Parathyroid adenoma (tissue), 2 donors: Measurements from ENCODE around the gene CACNA1I.

ENCODE experiments used
- H2AFZ ChIP-seq: fragments of 300-600 bp; sonication (generic); one replicate; pipeline ENCODE4 v1.7.0; 2017; ENCODE audit warnings: antibody characterized with exemption, mild to moderate bottlenecking
- H3K27ac ChIP-seq: fragments of 300-600 bp; sonication (generic); one replicate; pipeline ENCODE4 v1.7.0; 2017
- H3K27me3 ChIP-seq: fragments of 300-600 bp; sonication (generic); one replicate; pipeline ENCODE4 v1.7.0; 2017; ENCODE audit warnings: low read length; ENCODE audit not compliant: control insufficient read depth, insufficient read depth
- H3K36me3 ChIP-seq: fragments of 300-600 bp; sonication (generic); one replicate; pipeline ENCODE4 v1.7.0; 2017; ENCODE audit warnings: low read length; ENCODE audit not compliant: control insufficient read depth, insufficient read depth
- H3K4me1 ChIP-seq: fragments of 300-600 bp; sonication (generic); one replicate; pipeline ENCODE4 v1.7.0; 2017; ENCODE audit warnings: control low read depth
- H3K4me2 ChIP-seq: fragments of 300-600 bp; sonication (generic); one replicate; pipeline ENCODE4 v1.7.0; 2017; ENCODE audit warnings: low read length
- H3K4me3 ChIP-seq: fragments of 300-600 bp; sonication (generic); one replicate; pipeline ENCODE4 v1.7.0; 2017; ENCODE audit warnings: low read depth, low read length
- H3K79me2 ChIP-seq: fragments of 300-600 bp; sonication (generic); one replicate; pipeline ENCODE4 v1.7.0; 2017; ENCODE audit warnings: control low read depth
- H3K9ac ChIP-seq: fragments of 300-600 bp; sonication (generic); one replicate; pipeline ENCODE4 v1.7.0; 2017; ENCODE audit warnings: mild to moderate bottlenecking
- H3K9me3 ChIP-seq: fragments of 300-600 bp; sonication (generic); one replicate; pipeline ENCODE4 v1.7.0; 2017; ENCODE audit warnings: low read length; ENCODE audit not compliant: control insufficient read depth
- CTCF ChIP-seq: fragments of 300-600 bp; sonication (generic); IDR thresholded peaks from one replicate; pipeline ENCODE4 v1.7.0; 2017; ENCODE audit warnings: antibody characterized with exemption, mild to moderate bottlenecking
- donor health status: primary hyperparathyroidism.

The CACNA1I gene

DNA sequence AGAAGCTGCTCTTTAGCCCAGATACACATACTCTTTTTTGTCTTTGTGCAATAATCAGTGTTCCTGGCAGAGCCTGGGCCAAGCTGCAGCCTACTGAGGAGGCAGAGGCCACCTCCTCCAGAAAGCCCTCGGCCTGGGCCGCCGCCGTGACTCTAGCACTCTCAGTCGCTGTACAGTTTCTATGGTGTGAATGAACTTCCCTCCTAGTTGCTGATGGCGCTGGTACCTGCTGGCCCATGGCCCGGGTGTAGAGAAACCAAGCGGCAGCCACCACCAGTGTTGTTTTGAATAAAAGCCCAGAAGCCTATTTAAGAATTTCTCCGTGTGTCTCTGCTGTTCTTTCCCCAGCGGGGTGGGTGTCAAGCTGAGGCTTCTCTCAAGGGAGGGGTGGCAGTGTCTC is 118.9 kb downstream of the CACNA1I start:
- peaks cover 4% of the 10 kb centered on the region for H3K4me1 ChIP-seq
- no peak overlapping the region for H3K9ac ChIP-seq
- no peak overlapping the region for H3K4me3 ChIP-seq
- no peaks in the 10 kb centered on the region for H3K9me3 ChIP-seq
- H3K4me2 ChIP-seq: no peak overlapping the region
- H2AFZ ChIP-seq: no peak overlapping the region
- H3K79me2 ChIP-seq: no peaks in the 10 kb centered on the region
- no peak for TF ChIP-seq CTCF
- no peak overlapping the region for H3K27ac ChIP-seq
- H3K36me3 ChIP-seq: no peaks in the 10 kb centered on the region
- no peaks in the 10 kb centered on the region for H3K27me3 ChIP-seq

GRCh38 chr22:39690881-39691605 is 120.5 kb downstream of the CACNA1I start:
- H3K27ac ChIP-seq: no peak overlapping the region

GRCh38 chr22:39693943-39694500 is 123.5 kb downstream of the CACNA1I start:
- Histone ChIP-seq H3K27me3 (no peaks in the 10 kb centered on the region), H2AFZ (no peak overlapping the region), H3K9me3 (no peaks in the 10 kb centered on the region)

More at GRCh38 chr22:39690881-39691605, 120.5 kb downstream of the CACNA1I start:
- H3K36me3 ChIP-seq: no peaks in the 10 kb centered on the region
- no peak overlapping the region for H3K4me3 ChIP-seq
- H3K4me2 ChIP-seq: no peak overlapping the region
- no peak overlapping the region for H3K9ac ChIP-seq
- H3K4me1 ChIP-seq: peaks cover 4% of the 10 kb centered on the region
- no peak for TF ChIP-seq CTCF
- H3K9me3 ChIP-seq: no peaks in the 10 kb centered on the region
- H3K27me3 ChIP-seq: no peaks in the 10 kb centered on the region
- H3K79me2 ChIP-seq: no peaks in the 10 kb centered on the region
- no peak overlapping the region for H2AFZ ChIP-seq

DNA sequence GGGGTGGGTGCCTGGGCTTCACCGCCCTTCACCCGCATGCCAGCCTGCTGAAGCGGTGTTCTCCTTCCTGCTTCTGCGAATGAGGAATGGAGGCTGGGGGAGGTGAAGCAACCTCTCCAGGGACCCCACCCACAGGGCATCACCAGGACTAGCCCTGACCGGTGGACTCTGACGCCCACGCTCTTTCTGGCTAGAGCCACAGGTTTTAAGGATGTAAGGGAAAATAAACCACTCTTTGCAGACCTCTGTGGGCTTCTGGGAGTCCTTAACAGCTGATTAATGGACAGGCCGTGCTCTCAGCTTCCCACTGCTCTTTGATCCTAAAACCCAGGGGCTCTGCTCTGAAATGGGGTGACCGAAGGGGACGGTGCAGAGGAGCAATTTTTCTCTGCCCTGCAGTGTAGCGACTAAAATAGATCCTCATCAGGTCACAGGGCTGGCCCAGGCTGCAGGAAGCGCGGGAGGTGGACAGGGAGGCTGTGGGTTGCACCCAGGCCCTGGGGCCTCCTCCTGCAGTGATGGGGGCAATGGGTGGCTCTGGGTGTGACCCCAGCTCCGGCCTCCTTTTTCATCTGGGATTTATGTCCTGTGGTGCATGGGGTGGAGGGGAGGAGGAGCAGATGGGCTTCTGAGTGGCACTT is 127.4 kb downstream of the CACNA1I start:
- H3K4me3 ChIP-seq: no peak overlapping the region
- H3K27ac ChIP-seq: no peak overlapping the region
- no peak overlapping the region for H3K4me2 ChIP-seq
- no peaks in the 10 kb centered on the region for H3K27me3 ChIP-seq
- no peak for TF ChIP-seq CTCF
- no peaks in the 10 kb centered on the region for H3K79me2 ChIP-seq
- no peak overlapping the region for H2AFZ ChIP-seq
- H3K4me1 ChIP-seq: no peaks in the 10 kb centered on the region
- no peaks in the 10 kb centered on the region for H3K9me3 ChIP-seq
- H3K9ac ChIP-seq: no peak overlapping the region
- no peaks in the 10 kb centered on the region for H3K36me3 ChIP-seq

More at GRCh38 chr22:39693943-39694500, 123.5 kb downstream of the CACNA1I start:
- no peaks in the 10 kb centered on the region for H3K79me2 ChIP-seq
- H3K27ac ChIP-seq: no peak overlapping the region
- no peak overlapping the region for H3K4me3 ChIP-seq
- H3K4me2 ChIP-seq: no peak overlapping the region
- H3K36me3 ChIP-seq: no peaks in the 10 kb centered on the region
- H3K4me1 ChIP-seq: peaks cover 4% of the 10 kb centered on the region
- H3K9ac ChIP-seq: no peak overlapping the region
- TF ChIP-seq CTCF: no peak
